Peyer's patch (tissue), 4 donors: ENCODE results near the gene PTPN2. TPM values are rescaled to one million over a fixed set of nuclear protein-coding genes. Genes with fewer than 3 reads are reported as not detected.

ENCODE experiments used
- DNase-seq, 3 donors: peaks; one replicate each; pipeline ENCODE4 v3.0.0-alpha.2; 2017 to 2019
- H3K27ac ChIP-seq, 4 donors: fragments of 200-600 bp; sonication (generic); one replicate each; pipeline ENCODE4 v1.5.1; 2016 to 2019
- H3K27me3 ChIP-seq, 2 donors: fragments of 200-600 bp; sonication (generic); one replicate each; pipeline ENCODE4 v1.5.1; 2019
- H3K36me3 ChIP-seq, 3 donors: fragments of 200-600 bp; sonication (generic); one replicate each; pipeline ENCODE4 v1.5.1; 2016 to 2019
- H3K4me1 ChIP-seq, 4 donors: fragments of 200-600 bp; sonication (generic); one replicate each; pipeline ENCODE4 v1.5.1; 2016 to 2019
- H3K4me3 ChIP-seq, 4 donors: fragments of 200-600 bp; sonication (generic); 1 replicate in 3 of 4; 2 replicates in 1 of 4; pipeline ENCODE4 v1.5.1; 2016 to 2019; ENCODE audit warnings: mild to moderate bottlenecking in 1 of 4
- H3K9me3 ChIP-seq, 4 donors: fragments of 200-600 bp; sonication (generic); one replicate each; pipeline ENCODE4 v1.5.1; 2016 to 2019; ENCODE audit warnings: mild to moderate bottlenecking in 1 of 4
- POLR2A ChIP-seq, 2 donors: fragments of 450-650 bp; IDR thresholded peaks; one replicate each; pipeline ENCODE4 v1.5.1; 2017; ENCODE audit warnings: antibody characterized with exemption in 2 of 2, mild to moderate bottlenecking in 2 of 2, moderate library complexity in 2 of 2
- total RNA-seq, 4 donors: library from RNA; depleted of rRNA; stranded (reverse); fragments of >200 nt; gene quantifications; one replicate each; pipeline ENCODE4 v1.1.0, GENCODE V29; 2016
- TF ChIP-seq, protein P1 (sequence below), 6 experiments: fragments of 450-650 bp in 4 of 6; fragments of 200-600 bp in 2 of 6; sonication (generic) in 1 of 6; IDR thresholded peaks; one replicate each; pipeline ENCODE4 v1.5.1; 2017 to 2019; ENCODE audit warnings: antibody characterized with exemption in 6 of 6, mild to moderate bottlenecking in 3 of 6, moderate library complexity in 1 of 6

PTPN2 gene
- total RNA-seq, 4 donors from 2014 or later, result 28.9 to 43.7 (median 29.3) TPM

DNA sequence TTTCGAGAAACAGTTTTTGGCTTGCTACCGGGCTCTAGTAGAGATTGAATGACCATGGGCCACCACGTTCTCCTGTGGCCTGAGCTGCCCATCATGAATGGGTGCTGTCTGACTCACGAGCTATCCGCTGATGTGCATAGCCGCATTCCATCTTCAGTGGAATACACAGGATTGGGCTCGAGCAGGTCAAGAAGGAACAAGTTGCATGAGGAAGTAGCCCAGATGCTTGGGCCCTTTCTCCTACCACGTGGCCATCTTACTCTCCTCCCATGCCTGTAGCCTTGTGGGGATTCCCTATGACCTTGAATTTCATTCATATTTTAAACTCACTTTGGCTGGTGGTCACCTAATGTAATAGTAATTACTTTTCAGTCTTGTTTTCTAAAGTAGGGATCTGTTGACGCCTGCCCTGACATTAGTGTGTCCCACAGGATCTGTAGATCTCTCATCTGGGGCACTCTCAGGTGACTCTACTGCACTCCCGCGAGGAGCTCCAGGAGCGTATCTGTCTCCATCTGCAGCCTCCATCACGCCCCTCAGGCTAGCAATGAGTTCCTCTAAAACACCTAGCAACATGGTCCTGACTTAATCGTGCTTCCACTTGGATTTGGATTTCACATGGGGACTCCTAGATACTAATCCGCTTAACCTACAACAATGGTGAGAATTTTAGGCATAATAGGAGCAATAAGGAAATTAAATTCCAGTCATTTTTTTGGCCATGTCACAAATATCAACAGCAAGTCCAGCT, 113.4 kb downstream of the PTPN2 start:
- Histone ChIP-seq H3K27me3 (no peaks in the 10 kb centered on the region), H3K36me3 (no peaks in the 10 kb centered on the region), H3K4me3 (no peak overlapping the region), H3K9me3 (no peaks in the 10 kb centered on the region), H3K27ac (no peak overlapping the region), H3K4me1 (no peaks in the 10 kb centered on the region)
- no peak for DNase-seq
- TF ChIP-seq, protein P1, sequence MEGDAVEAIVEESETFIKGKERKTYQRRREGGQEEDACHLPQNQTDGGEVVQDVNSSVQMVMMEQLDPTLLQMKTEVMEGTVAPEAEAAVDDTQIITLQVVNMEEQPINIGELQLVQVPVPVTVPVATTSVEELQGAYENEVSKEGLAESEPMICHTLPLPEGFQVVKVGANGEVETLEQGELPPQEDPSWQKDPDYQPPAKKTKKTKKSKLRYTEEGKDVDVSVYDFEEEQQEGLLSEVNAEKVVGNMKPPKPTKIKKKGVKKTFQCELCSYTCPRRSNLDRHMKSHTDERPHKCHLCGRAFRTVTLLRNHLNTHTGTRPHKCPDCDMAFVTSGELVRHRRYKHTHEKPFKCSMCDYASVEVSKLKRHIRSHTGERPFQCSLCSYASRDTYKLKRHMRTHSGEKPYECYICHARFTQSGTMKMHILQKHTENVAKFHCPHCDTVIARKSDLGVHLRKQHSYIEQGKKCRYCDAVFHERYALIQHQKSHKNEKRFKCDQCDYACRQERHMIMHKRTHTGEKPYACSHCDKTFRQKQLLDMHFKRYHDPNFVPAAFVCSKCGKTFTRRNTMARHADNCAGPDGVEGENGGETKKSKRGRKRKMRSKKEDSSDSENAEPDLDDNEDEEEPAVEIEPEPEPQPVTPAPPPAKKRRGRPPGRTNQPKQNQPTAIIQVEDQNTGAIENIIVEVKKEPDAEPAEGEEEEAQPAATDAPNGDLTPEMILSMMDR (IDR thresholded peaks at IDR 0.05), result no peak
- TF ChIP-seq POLR2A (IDR thresholded peaks at IDR 0.05), result no peak

DNA sequence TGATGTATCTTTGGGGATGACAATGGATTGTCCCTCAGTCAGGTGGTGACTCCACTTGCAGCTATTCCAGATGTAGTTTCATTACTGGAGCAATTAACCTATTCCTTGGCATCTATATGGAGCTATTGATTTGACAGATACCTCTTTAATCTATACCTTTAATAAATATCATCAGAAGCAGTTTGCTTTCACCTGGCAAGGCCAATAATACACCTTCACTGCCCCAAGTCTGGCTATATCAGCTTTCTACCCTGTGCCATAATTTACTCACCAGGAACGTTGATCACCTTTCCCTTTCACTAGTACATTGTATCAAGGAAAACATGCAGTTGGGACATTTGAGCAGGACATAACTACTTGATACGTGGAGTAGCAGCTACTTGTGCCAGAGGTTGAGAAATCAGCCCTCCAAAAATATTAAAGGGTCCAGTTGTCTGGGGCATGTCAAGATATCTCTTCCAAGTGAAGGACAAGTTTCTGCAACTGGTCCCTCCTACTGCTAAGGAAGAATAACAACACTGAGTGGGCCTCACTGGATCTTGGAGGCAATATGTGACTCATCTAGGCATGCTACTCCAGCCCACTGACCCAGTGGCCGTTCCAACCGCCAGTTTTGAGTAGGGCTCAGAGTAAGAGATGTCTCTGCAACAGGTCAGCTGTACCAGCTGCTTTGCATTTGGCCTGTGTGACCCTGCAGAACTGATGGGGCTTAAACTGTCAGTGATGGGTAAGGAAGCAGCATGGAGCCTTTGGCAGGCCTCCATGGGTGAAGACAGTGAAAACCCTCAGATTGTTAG, 114.2 kb downstream of the PTPN2 start:
- no peak overlapping the region for H3K27ac ChIP-seq
- no peaks in the 10 kb centered on the region for H3K36me3 ChIP-seq
- no peaks in the 10 kb centered on the region for H3K4me1 ChIP-seq
- TF ChIP-seq, protein P1 (IDR thresholded peaks at IDR 0.05), result no peak
- TF ChIP-seq POLR2A (IDR thresholded peaks at IDR 0.05), result no peak
- DNase-seq, result no peak
- no peak overlapping the region for H3K4me3 ChIP-seq
- H3K27me3 ChIP-seq, result no peaks in the 10 kb centered on the region
- H3K9me3 ChIP-seq, result no peaks in the 10 kb centered on the region

DNA sequence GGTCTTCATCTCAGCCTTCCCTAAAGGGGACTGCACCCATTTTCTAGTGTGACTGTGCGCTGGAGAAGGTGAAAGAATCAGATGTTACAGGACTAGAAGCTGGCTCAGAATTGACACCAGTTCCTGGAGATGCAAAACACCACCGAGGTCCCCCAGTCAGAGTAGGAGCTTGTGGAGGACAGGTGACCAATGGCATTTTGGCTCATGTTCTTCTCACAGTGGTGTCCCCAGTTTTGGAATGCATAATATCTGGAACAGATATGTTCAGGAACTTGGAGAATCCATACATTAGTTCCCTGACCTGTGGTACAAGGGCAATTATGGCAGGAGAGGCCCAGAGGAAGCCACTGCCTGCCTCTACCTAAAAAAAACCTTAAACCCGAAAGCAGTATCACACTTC, 114.9 kb downstream of the PTPN2 start:
- Histone ChIP-seq H3K4me1 (no peaks in the 10 kb centered on the region), H3K4me3 (no peak overlapping the region), H3K27ac (no peak overlapping the region), H3K27me3 (no peaks in the 10 kb centered on the region), H3K36me3 (no peaks in the 10 kb centered on the region), H3K9me3 (no peaks in the 10 kb centered on the region)
- DNase-seq, result no peak
- no peak for TF ChIP-seq POLR2A (IDR thresholded peaks at IDR 0.05)
- TF ChIP-seq, protein P1 (IDR thresholded peaks at IDR 0.05), result no peak

DNA sequence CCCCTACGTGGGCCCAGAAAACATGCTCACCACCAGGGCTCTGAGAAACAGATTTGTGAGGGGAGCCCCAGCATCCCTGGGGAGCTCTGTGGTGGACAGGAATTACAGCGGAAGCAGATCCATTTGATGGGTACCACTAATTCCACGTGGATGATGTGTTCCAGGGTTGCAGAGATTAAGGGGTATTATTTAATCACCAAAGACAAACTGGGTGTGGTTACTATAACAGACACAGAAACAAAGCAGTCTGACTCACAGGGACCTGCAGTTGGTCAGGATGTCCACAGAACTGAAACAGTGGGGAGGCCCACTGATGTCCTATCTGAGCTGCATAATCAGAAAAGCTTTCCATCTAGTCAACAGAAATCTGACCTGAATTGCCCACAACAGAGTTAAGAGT, 115.4 kb downstream of the PTPN2 start:
- H3K4me3 ChIP-seq, result no peak overlapping the region
- no peak for DNase-seq
- no peaks in the 10 kb centered on the region for H3K4me1 ChIP-seq
- TF ChIP-seq, protein P1 (IDR thresholded peaks at IDR 0.05), result no peak
- TF ChIP-seq POLR2A (IDR thresholded peaks at IDR 0.05), result no peak
- H3K27me3 ChIP-seq, result no peaks in the 10 kb centered on the region
- H3K36me3 ChIP-seq, result no peaks in the 10 kb centered on the region
- H3K27ac ChIP-seq, result no peak overlapping the region
- no peaks in the 10 kb centered on the region for H3K9me3 ChIP-seq

DNA sequence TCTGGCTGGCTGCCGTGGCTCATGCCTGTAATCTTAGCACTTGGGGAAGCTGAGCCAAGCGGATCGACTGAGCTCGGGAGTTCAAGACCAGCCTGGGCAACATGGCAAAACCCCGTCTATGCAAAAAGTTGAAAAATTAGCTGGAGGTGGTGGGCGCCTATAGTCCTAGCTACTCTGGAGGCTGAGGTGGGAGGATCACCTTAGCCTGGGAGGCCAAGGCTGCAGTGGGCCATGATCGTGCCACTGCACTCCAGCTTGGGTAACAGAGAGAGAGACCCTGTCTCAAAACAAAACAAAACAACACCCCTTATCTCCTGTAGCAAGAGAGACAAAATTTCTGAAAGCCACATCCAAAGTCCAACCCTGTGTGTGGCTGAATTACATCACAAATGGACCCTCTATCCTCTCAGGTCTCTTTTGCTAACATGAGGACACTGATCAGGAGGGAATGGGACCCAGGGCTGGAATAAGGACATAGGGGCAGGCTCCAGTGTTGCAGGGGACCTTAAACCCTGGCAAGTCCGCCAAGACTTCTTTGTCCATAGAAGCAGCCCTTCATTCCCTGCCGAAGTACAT, 116.4 kb downstream of the PTPN2 start:
- no peak for TF ChIP-seq POLR2A (IDR thresholded peaks at IDR 0.05)
- TF ChIP-seq, protein P1 (IDR thresholded peaks at IDR 0.05), result no peak
- H3K27me3 ChIP-seq, result no peaks in the 10 kb centered on the region
- H3K4me1 ChIP-seq, result no peaks in the 10 kb centered on the region
- no peaks in the 10 kb centered on the region for H3K36me3 ChIP-seq
- no peak overlapping the region for H3K27ac ChIP-seq
- H3K9me3 ChIP-seq, result no peaks in the 10 kb centered on the region
- H3K4me3 ChIP-seq, result no peak overlapping the region
- no peak for DNase-seq
